ENCODE data around the gene SMIM43.

DNA sequence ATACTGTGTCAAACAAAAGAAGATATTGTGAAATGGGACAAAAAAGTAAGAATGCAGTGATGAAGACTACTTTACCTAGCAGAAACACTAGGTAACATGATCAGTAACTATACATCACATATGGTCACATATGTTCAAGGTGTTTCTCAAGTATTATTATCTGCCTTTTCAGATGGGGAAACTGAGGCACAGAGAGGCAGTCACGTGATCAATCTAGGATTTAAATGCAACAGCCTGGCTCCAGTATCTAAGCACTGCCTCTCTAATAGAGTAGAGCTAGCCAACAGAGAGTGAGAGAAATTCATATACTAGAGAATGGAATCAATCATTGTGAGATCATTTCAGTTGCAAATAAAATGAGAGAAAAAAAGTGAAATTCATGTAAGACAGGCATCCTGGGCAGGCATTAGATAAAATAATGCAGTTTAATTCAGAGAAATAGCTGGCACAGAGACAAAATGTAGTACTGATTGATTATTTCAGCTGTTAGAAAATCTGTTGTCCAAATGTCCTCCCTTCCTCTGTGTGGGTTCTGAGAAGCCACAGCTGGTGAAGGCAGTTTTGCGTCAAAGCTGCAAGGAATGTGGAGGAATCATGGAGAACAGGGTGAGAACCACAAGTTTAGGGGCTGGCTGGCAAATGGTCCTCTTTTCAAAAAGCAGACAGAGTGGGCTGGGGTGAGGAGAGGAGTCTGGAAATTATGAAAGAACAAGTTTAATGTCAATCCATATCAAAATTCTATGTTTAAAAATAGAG lies 26.0 kb downstream of the SMIM43 start:
- no peak for TF ChIP-seq GATA2 (IDR thresholded peaks at IDR 0.05; ENCODE audit: low read depth, low read length)
- no peak for TF ChIP-seq GATA3 (IDR thresholded peaks at IDR 0.05; ENCODE audit: low read depth, low read length)

All from SH-SY5Y (cell line).